ENCODE measurements around the gene WWC2.

- TF ChIP-seq GATA2 (IDR thresholded peaks at IDR 0.05; ENCODE audit: low read depth, low read length) (no peak), GATA3 (IDR thresholded peaks at IDR 0.05; ENCODE audit: low read depth, low read length) (no peak)
These were observed 270.0 kb downstream of the WWC2 start for GRCh38 chr4:183369073-183369472.
